Activated naive CD8-positive, alpha-beta T cell treated with anti-CD3 and anti-CD28 coated beads for 36 hours (primary cell): ENCODE data around the gene NEU4. TPM values are rescaled to one million over a fixed set of nuclear protein-coding genes. Genes with fewer than 3 reads are reported as not detected.
"Not testable (repeated sequence)": the region's sequence is repeated elsewhere in the genome, so short reads cannot be mapped to it uniquely, and the experiment has no call there.

Experiments used
- DNase-seq: peaks from one replicate; pipeline ENCODE4 v3.0.0; 2021
- H3K27ac Mint-ChIP-seq: one replicate; pipeline ENCODE4 v1.8.0; 2022; ENCODE audit warnings: mild to moderate bottlenecking, moderate library complexity, mixed read lengths
- H3K27me3 Mint-ChIP-seq: one replicate; pipeline ENCODE4 v1.8.0; 2022; ENCODE audit warnings: mild to moderate bottlenecking, mixed read lengths
- H3K36me3 Mint-ChIP-seq: one replicate; pipeline ENCODE4 v1.8.0; 2021; ENCODE audit warnings: mild to moderate bottlenecking, mixed read lengths
- H3K4me1 Mint-ChIP-seq: one replicate; pipeline ENCODE4 v1.8.0; 2021; ENCODE audit warnings: mixed read lengths
- H3K4me3 Mint-ChIP-seq: one replicate; pipeline ENCODE4 v1.8.0; 2022; ENCODE audit warnings: mild to moderate bottlenecking, moderate library complexity, mixed read lengths
- H3K9me3 Mint-ChIP-seq: one replicate; pipeline ENCODE4 v1.8.0; 2022; ENCODE audit warnings: mixed read lengths
- total RNA-seq, 2 experiments: library from RNA; stranded (reverse); gene quantifications; one replicate each; pipeline ENCODE4 v1.2.3, GENCODE V29; 2021

Gene NEU4, protein sequence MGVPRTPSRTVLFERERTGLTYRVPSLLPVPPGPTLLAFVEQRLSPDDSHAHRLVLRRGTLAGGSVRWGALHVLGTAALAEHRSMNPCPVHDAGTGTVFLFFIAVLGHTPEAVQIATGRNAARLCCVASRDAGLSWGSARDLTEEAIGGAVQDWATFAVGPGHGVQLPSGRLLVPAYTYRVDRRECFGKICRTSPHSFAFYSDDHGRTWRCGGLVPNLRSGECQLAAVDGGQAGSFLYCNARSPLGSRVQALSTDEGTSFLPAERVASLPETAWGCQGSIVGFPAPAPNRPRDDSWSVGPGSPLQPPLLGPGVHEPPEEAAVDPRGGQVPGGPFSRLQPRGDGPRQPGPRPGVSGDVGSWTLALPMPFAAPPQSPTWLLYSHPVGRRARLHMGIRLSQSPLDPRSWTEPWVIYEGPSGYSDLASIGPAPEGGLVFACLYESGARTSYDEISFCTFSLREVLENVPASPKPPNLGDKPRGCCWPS
- total RNA-seq: under 1 TPM; 0.08 to 0.40 TPM

DNA sequence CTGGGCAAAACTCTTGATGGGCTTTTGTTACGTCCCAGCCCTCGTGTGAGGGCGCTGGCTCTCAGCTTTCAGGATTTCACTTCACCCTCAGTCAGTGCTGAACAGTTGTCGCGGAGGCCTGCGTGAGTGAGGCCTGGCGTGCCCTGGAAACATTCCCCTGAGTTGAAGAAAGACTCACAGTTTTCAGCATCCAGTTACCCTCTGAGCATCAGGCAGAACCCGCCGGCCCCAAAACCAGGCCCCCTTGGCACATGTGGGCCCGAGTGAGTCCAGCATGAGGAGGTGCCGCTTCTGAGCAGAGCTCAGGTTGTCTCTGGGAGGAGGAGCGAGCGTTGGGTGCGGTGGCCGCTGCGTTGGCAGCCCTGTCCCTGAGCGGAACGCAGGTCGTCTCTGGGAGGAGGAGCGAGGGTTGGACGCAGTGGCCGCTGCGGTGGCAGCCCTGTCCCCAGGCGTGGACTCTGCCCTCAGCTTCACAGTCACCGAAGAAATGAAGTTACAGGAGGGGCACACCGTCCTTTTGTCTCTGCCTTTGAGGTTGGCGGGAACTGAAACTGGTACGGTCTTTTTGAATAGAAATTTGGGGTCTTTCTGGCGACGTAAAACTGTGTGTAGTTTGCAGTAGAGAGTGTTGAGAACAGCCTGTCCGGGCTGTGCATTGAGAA, at the start of gene NEU4:
Gene NEU4 (plus strand): TSS at position 473 of the 662 bp plus-strand sequence. CDS start 5,292 bp downstream, outside the sequence.
- Mint-ChIP-seq H3K27ac (no peak within 1 kb of the TSS), H3K36me3 (no peaks in the 10 kb centered on the region), H3K9me3 (no peaks in the 10 kb centered on the region), H3K27me3 (peaks cover 9% of the 10 kb centered on the region), H3K4me3 (no peak within 1 kb of the TSS), H3K4me1 (peaks cover 7% of the 10 kb centered on the region)
- no peak for DNase-seq

DNA sequence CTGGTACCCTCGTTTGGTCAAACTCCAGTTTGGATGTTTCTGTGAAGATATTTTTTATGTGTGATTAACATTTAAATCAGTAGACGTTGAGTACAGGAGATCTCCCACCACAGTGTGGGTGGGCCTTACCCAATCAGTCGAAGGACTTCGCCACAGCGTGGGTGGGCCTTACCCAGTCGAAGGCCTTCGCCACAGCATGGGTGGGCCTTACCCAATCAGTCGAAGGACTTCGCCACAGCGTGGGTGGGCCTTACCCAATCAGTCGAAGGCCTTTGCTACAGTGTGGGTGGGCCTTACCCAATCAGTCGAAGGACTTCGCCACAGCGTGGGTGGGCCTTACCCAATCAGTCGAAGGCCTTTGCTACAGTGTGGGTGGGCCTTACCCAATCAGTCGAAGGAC, 49.1 kb upstream of the NEU4 start:
- not testable (repeated sequence) for DNase-seq, H3K27ac Mint-ChIP-seq, H3K4me1 Mint-ChIP-seq, H3K4me3 Mint-ChIP-seq, H3K27me3 Mint-ChIP-seq, H3K9me3 Mint-ChIP-seq
- peaks cover 16% of the 10 kb centered on the region for H3K36me3 Mint-ChIP-seq

DNA sequence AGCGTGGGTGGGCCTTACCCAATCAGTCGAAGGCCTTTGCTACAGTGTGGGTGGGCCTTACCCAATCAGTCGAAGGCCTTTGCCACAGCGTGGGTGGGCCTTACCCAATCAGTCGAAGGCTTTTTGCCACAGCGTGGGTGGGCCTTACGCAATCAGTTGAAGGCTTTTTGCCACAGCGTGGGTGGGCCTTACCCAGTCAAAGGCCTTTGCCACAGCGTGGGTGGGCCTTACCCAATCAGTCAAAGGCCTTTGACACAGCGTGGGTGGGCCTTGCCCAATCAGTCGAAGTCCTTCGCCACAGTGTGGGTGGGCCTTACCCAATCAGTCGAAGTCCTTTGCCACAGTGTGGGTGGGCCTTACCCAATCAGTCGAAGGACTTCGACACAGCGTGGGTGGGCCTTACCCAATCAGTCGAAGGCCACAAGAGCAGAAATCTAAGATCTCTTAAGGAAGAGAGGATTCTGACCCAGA, 48.7 kb upstream of the NEU4 start:
- Mint-ChIP-seq H3K4me1 (peaks cover 4% of the 10 kb centered on the region), H3K27ac (no peak overlapping the region)

DNA sequence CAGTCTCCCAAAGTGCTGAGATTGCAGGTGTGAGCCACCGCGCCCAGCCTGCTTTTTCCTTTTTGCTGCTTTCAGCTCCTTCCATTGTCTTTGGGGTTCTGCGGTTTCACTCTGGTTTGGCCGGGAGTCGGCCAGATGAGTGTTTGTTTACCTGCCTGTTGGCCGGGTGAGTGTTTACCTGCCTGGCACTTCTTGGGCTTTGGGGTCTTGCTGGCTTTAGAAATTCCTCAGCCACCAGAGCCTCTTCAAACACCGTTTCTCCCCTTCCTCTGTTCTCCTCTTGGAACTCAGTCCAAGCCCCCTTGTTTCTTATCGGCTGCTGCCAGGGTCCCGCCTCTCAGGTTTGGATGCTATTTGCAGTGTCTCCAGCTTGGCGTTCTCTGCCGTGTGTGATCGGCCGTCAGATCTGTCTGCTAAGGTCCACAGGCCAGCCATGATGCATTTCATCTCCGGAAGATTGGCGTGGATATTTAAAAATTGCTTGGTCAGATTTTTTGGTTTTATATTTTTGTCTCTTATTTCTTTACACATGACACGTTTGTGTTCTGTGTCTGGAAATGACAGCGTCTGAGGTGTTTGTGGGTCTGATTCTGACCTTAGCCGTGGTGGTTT, 46.6 kb upstream of the NEU4 start:
- no peak overlapping the region for H3K4me3 Mint-ChIP-seq
- peaks cover 4% of the 10 kb centered on the region for H3K4me1 Mint-ChIP-seq
- H3K27ac Mint-ChIP-seq: no peak overlapping the region
- H3K9me3 Mint-ChIP-seq: peaks cover 6% of the 10 kb centered on the region
- no peaks in the 10 kb centered on the region for H3K27me3 Mint-ChIP-seq
- H3K36me3 Mint-ChIP-seq: peaks cover 16% of the 10 kb centered on the region
- DNase-seq: no peak

More for the DNA sequence above, 48.7 kb upstream of the NEU4 start:
- Mint-ChIP-seq H3K4me3 (no peak overlapping the region), H3K9me3 (peaks cover 6% of the 10 kb centered on the region), H3K36me3 (peaks cover 16% of the 10 kb centered on the region), H3K27me3 (no peaks in the 10 kb centered on the region)
- DNase-seq: no peak

DNA sequence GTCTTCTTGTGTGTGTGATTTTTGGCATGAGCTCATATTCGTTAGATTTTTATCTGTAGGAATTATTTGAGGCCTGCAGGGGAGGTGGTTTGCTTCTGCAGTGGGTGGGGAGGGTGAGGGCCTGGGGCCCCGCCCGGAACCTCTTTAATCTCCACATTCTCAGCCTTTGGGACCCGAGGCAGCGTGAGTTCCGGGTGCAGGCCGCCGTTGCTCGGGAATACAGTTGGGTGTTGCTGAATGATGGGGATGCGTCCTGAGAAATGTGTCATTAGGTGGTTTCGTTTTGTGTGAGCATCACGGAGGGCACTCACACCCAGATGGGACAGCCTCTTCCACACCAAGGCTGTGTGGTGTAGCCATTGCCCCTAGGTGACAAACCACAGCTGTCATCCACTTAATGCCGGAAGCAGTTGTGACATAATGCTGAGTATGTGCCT, 46.0 kb upstream of the NEU4 start:
- H3K4me1 Mint-ChIP-seq: peaks cover 4% of the 10 kb centered on the region
- no peak overlapping the region for H3K27ac Mint-ChIP-seq
- H3K36me3 Mint-ChIP-seq: peaks cover 16% of the 10 kb centered on the region
- peaks cover 6% of the 10 kb centered on the region for H3K9me3 Mint-ChIP-seq
- H3K4me3 Mint-ChIP-seq: no peak overlapping the region
- no peak for DNase-seq
- H3K27me3 Mint-ChIP-seq: no peaks in the 10 kb centered on the region

DNA sequence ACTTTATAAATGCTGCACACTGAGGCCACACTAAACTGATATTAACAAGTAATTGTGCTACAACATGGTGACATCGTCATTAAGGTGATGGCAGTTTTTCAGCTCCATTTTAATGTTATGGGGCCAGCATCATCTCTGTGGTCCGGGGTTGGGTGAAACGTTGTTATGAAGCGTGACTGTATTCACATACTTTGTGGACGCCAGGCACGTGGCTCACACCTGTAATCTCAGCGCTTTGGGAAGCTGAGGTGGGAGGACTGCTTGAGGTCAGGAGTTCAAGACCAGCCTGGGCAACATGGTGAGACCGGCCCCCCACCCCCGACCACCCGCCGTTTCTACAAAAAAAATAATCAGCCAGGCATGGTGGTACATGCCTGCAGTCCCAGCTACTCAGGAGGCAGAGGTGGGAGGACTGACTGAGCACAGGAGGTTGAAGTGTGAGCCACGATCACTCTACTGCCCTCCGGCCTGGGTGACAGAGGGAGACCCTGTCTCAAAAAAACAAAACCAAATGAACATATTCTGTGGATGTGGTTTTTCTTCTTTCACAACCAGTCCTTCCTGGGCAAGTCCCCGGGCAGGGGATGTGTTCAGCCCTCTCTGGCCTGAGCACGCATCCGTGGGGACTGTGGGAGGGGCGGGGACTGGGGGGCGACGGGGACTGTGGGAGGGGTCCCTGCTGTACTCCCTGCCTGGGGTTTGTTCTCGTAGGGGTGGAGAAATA, 45.3 kb upstream of the NEU4 start:
- Mint-ChIP-seq H3K36me3 (peaks cover 16% of the 10 kb centered on the region), H3K27ac (no peak overlapping the region), H3K27me3 (no peaks in the 10 kb centered on the region), H3K4me1 (peaks cover 4% of the 10 kb centered on the region), H3K9me3 (peaks cover 6% of the 10 kb centered on the region), H3K4me3 (no peak overlapping the region)
- DNase-seq: no peak

DNA sequence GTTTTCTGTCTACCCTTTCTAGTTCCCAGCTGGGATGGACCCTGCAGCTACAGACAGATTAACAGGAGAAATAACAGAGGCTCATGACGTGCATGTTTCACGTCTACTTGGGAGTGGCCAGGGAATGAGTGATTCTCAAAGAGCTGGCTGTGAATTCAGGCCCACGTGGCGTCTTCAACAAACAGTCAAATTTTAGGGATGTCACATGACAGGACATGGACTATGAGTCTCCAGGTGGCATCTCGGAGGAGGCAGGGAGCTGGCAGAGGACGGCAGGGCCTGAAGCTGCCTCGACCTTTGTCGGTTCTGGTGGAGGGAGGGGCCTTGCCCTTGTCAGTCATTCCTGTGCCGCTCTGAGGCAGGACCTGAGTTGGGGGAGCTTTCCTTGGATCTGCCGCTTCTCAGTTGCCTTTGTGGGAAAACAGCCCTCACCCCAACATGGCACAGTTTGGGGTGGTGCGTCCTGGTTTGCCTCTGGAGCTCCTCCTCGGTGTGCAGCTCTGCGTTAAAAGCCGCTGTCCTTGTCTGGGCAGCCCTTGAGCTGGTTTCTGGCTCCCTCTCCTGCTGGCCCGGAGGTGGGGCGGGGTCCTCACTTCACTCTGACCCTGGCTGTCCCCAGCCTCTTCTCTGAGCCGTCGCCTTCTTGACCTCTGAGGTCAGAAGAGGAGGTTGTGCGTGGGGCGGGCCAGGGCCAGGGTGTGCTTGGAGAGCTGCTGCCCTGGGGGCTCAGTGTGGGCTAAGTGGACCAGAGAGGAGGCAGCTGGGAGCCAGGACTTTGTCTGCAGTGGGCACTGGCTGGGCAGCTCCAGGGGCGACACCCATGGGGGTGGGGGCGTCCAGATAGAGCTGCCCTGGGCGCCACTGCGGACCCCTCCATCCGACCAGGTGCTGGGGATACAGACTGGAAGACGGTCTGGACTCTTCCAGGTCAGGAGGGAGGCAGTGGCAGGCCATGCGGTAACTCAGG, 44.4 kb upstream of the NEU4 start:
- DNase-seq: no peak
- Mint-ChIP-seq H3K27ac (no peak overlapping the region), H3K36me3 (peaks cover 10% of the 10 kb centered on the region), H3K27me3 (no peaks in the 10 kb centered on the region), H3K4me1 (peaks cover 4% of the 10 kb centered on the region), H3K9me3 (peaks cover 6% of the 10 kb centered on the region), H3K4me3 (no peak overlapping the region)

DNA sequence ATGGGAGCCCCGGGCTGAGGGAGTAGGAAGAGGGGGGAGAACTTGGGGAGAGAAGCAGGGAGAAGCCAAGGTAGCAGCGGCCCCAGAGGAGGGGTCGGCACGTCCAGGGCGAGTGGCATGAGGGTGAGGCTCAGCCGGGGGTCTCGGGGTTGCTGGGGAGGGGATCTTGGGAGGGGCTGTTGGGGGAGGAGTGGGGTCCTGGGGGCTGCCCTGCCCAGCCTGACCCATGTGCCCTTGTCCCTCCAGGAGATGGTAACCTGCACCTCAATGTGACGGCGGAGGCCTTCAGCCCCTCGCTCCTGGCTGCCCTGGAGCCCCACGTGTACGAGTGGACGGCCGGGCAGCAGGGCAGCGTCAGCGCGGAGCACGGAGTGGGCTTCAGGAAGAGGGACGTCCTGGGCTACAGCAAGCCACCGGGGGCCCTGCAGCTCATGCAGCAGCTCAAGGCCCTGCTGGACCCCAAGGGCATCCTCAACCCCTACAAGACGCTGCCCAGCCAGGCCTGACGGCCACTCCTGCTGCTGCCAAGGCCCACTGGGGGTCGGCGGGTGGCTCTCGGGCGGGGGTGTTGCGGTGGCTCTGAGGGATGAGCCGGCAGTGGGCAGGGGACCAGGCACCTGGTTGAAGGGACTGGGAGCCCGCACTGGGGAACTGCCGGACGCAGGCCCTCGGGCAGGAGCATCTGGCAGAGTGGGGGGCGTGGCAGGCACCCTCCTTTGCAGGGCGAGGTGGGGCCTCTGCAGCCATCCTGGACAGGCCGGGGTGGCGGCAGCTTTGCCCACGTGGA, 41.3 kb upstream of the NEU4 start:
- Mint-ChIP-seq H3K9me3 (no peaks in the 10 kb centered on the region), H3K27me3 (no peaks in the 10 kb centered on the region), H3K27ac (no peak overlapping the region), H3K36me3 (no peaks in the 10 kb centered on the region), H3K4me3 (no peak overlapping the region), H3K4me1 (peaks cover 10% of the 10 kb centered on the region)
- DNase-seq: no peak

DNA sequence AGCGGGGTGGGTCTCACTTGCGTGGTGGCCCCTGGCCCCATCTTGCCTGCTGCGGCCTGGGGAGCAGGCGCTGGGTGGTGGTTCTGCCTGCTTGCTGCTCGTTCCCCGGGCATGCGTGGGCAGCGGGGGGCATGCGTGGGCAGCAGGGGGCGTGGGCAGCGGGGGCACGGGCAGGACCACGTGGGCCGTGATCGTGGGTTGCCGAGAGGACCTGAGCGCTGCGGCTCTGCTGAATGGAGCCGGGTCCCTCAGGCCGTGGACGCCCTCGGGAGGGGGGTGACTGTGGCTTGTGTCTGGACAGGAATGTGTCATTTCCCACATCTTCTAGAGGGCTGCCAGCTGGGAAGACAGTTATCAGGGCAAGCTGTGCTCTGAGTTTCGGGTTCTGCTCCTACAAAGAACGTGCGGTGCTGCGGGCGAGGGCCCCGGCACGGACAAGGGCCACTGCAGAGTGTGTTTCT, 40.7 kb upstream of the NEU4 start:
- no peaks in the 10 kb centered on the region for H3K36me3 Mint-ChIP-seq
- DNase-seq: no peak
- H3K4me1 Mint-ChIP-seq: peaks cover 13% of the 10 kb centered on the region
- H3K4me3 Mint-ChIP-seq: no peak overlapping the region
- H3K27me3 Mint-ChIP-seq: no peaks in the 10 kb centered on the region
- no peaks in the 10 kb centered on the region for H3K9me3 Mint-ChIP-seq
- no peak overlapping the region for H3K27ac Mint-ChIP-seq

DNA sequence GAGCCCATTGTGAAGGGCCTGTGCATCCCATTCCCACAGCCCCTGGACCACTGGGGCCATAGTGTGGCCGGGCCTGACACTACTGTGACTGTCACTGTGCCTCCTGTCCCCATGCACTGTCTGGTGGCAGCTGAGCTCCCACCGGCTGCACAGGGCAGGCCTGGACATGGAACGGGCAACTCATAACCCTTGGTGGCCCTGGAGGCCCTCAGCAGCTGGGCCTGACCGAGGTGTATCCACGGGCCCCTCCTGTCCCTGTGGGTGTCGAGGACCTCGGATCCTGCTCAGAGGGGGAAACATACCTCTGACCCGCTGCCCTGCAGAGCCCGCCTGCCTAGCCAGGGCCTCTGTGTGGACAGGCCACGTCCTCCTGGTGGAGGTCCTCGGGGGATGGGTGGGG, 40.1 kb upstream of the NEU4 start:
- H3K27me3 Mint-ChIP-seq: no peaks in the 10 kb centered on the region
- no peak overlapping the region for H3K4me3 Mint-ChIP-seq
- H3K27ac Mint-ChIP-seq: no peak overlapping the region
- H3K36me3 Mint-ChIP-seq: no peaks in the 10 kb centered on the region
- peaks cover 13% of the 10 kb centered on the region for H3K4me1 Mint-ChIP-seq
- no peaks in the 10 kb centered on the region for H3K9me3 Mint-ChIP-seq
- no peak for DNase-seq

DNA sequence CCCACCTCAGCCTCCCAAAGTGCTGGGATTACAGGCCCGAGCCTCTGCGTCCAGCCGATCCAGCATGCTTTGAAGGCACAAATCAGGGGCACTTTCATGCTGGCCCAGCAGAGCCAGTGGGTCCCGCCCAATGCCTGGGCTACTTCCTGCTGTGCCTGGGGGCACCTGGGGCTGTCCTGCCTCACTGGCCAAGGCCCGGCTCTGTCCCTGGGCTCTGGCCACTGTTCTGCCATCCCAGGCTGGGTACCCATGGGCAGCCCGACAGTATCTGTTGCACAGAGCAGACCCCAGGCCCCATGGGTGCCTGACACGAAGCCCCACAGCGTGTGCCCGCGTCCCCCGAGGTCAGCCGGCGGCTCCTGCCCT, 39.2 kb upstream of the NEU4 start:
- Mint-ChIP-seq H3K9me3 (no peaks in the 10 kb centered on the region), H3K4me3 (no peak overlapping the region), H3K4me1 (peaks cover 13% of the 10 kb centered on the region), H3K36me3 (no peaks in the 10 kb centered on the region), H3K27me3 (no peaks in the 10 kb centered on the region), H3K27ac (no peak overlapping the region)
- no peak for DNase-seq

DNA sequence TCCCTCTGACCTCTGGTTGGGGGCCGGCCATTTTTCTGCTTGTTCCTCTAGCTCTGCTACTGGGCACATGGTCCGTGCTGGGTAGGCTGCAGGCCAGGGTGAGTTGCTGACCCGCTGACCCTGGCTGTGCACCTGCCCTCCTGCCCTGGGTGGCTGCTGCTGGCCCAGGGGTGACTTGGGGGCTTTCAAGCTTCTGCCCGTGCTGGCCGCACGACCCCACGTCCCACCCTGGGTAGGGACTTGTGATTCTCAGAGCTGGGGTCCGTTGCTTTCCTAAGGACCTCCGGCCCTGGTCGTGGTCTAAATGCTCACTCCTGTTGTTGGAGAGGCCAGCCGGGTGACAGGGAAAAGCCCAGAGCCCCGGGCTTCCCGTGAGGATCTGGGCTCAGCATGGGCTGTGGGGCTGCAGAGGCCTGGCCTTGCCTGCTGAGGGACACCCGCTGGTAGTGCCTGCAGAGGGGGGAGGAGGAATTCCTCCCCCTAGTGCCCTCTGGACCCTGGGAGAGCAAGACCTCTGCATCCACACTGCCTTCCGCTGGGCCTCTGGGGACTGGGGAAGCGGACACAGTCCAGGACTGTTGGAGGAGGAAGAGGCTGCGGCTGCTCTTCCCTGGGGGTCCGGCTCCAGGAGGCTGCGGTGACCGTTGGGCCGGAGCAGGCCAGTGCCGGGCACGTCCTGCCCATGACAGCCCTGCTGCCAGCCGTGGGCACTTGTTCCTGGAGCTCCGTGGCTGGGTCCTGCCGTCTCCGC, 38.6 kb upstream of the NEU4 start:
- H3K27ac Mint-ChIP-seq: no peak overlapping the region
- peaks cover 13% of the 10 kb centered on the region for H3K4me1 Mint-ChIP-seq
- no peak for DNase-seq
- H3K27me3 Mint-ChIP-seq: no peaks in the 10 kb centered on the region
- no peak overlapping the region for H3K4me3 Mint-ChIP-seq
- no peaks in the 10 kb centered on the region for H3K9me3 Mint-ChIP-seq
- no peaks in the 10 kb centered on the region for H3K36me3 Mint-ChIP-seq

DNA sequence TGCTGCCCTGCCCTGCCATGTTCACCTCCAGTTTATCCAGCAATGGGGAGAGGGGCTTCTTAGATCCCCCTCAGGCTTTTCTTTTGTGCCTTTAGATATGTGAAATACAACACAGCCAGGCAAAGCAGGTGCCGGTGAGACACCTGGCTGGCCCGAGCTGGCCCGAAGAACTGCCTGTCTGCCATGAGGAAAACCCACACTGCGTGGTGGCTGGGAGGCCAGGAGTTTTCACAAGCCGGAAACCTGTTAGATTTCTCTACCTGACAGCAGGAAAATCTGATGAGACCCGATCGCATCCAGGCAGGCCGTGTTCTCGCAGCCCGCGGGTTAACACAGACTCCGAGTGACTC, 38.1 kb upstream of the NEU4 start:
- H3K9me3 Mint-ChIP-seq: no peaks in the 10 kb centered on the region
- no peak for DNase-seq
- H3K4me3 Mint-ChIP-seq: no peak overlapping the region

More for the DNA sequence above, 38.1 kb upstream of the NEU4 start:
- Mint-ChIP-seq H3K27ac (no peak overlapping the region), H3K27me3 (no peaks in the 10 kb centered on the region), H3K4me1 (peaks cover 13% of the 10 kb centered on the region), H3K36me3 (no peaks in the 10 kb centered on the region)
